Esophagus muscularis mucosa (tissue), 4 donors: ENCODE data around the gene NCOR1. TPM values are rescaled to one million over a fixed set of nuclear protein-coding genes. Genes with fewer than 3 reads are reported as not detected.

Experiments used
- DNase-seq: peaks from one replicate; pipeline ENCODE4 v3.0.0-alpha.2; 2017; ENCODE audit errors: extremely low spot score
- H3K27ac ChIP-seq, 4 donors: fragments of 200-600 bp; sonication (generic); replicated peaks in 1 of 4; 1 replicate in 3 of 4; 2 replicates in 1 of 4; pipeline ENCODE4 v1.5.1; 2016 to 2019; ENCODE audit warnings: mild to moderate bottlenecking in 1 of 4
- H3K27me3 ChIP-seq, 4 donors: fragments of 200-600 bp; sonication (generic); one replicate each; pipeline versions ENCODE4 v1.5.1 to v1.6.0; 2016 to 2019
- H3K36me3 ChIP-seq, 4 donors: fragments of 200-600 bp; sonication (generic); one replicate each; pipeline ENCODE4 v1.5.1; 2016 to 2019
- H3K4me1 ChIP-seq, 4 donors: fragments of 200-600 bp; sonication (generic); one replicate each; pipeline ENCODE4 v1.5.1; 2016 to 2019
- H3K4me3 ChIP-seq, 4 donors: fragments of 200-600 bp; sonication (generic); 1 replicate in 2 of 4; 2 replicates in 2 of 4; pipeline ENCODE4 v1.5.1; 2016 to 2019; ENCODE audit warnings: mild to moderate bottlenecking in 4 of 4, moderate library complexity in 1 of 4
- H3K9me3 ChIP-seq, 4 donors: fragments of 200-600 bp; sonication (generic); 1 replicate in 3 of 4; 2 replicates in 1 of 4; pipeline ENCODE4 v1.5.1; 2016 to 2019
- EP300 ChIP-seq: sonication (generic); formaldehyde crosslinking; IDR thresholded peaks from one replicate; pipeline ENCODE4 v1.6.1; 2017; ENCODE audit warnings: antibody characterized with exemption
- POLR2A ChIP-seq: fragments of 450-650 bp; IDR thresholded peaks from one replicate; pipeline ENCODE4 v1.6.1; 2017; ENCODE audit warnings: antibody characterized with exemption, moderate library complexity, mild to moderate bottlenecking, low read depth
- POLR2AphosphoS5 ChIP-seq, 2 donors: sonication (generic); formaldehyde crosslinking; IDR thresholded peaks; one replicate each; pipeline ENCODE4 v1.6.1; 2017; ENCODE audit warnings: antibody characterized with exemption in 2 of 2
- WGBS: methylation state at CpG from one replicate; pipeline ENCODE4 v1.1.5; 2018; 5-methylcytosine and 5-hydroxymethylcytosine counted together
- intact Hi-C: fragments of 100-400 bp; cut with DNase I; formaldehyde crosslinking; loops from one replicate; pipeline ENCODE4 v1.15.1; 2023
- total RNA-seq, 4 donors: library from RNA; depleted of rRNA; stranded (reverse); fragments of >200 nt; gene quantifications; one replicate each; pipeline versions ENCODE4 v1.1.0 to v1.2.1, GENCODE V29; 2016
- TF ChIP-seq, protein P1 (sequence below), 3 experiments: fragments of 200-600 bp in 2 of 3; fragments of 450-650 bp in 1 of 3; sonication (generic) in 2 of 3; IDR thresholded peaks; one replicate each; pipeline ENCODE4 v1.5.1; 2017 to 2019; ENCODE audit warnings: antibody characterized with exemption in 3 of 3, mild to moderate bottlenecking in 2 of 3, moderate library complexity in 1 of 3

The NCOR1 gene
- 100 to 1,000 TPM; 100 to 123 (median 109) TPM for total RNA-seq

- peak within 1 kb of the TSS; percentile 91 to 99 (median 99) for H3K4me3 ChIP-seq
- intact Hi-C loops = loop anchor here (10.0 kb wide), 1 partner anchor 139 kb away; the partner anchor contains the start of gene CENPV
- peaks cover 43 to 68% (median 64%) of the 10 kb centered on the region in 4 donors for H3K4me1 ChIP-seq
- peaks cover 0 to 10% (median 0%) of the 10 kb centered on the region in 4 donors for H3K36me3 ChIP-seq
- H3K9me3 ChIP-seq = no peaks in the 10 kb centered on the region
- H3K27me3 ChIP-seq = no peaks in the 10 kb centered on the region
- WGBS = 0% methylated on average over 8 of the region's 82 CpGs
- peak within 1 kb of the TSS; percentile 91 to 99 (median 96) for H3K27ac ChIP-seq
- DNase-seq = peak; percentile 94
- TF ChIP-seq POLR2AphosphoS5 (IDR thresholded peaks at IDR 0.05) = peak; percentile 66 to 90
- TF ChIP-seq POLR2A = peak; percentile 41
- TF ChIP-seq, protein P1, sequence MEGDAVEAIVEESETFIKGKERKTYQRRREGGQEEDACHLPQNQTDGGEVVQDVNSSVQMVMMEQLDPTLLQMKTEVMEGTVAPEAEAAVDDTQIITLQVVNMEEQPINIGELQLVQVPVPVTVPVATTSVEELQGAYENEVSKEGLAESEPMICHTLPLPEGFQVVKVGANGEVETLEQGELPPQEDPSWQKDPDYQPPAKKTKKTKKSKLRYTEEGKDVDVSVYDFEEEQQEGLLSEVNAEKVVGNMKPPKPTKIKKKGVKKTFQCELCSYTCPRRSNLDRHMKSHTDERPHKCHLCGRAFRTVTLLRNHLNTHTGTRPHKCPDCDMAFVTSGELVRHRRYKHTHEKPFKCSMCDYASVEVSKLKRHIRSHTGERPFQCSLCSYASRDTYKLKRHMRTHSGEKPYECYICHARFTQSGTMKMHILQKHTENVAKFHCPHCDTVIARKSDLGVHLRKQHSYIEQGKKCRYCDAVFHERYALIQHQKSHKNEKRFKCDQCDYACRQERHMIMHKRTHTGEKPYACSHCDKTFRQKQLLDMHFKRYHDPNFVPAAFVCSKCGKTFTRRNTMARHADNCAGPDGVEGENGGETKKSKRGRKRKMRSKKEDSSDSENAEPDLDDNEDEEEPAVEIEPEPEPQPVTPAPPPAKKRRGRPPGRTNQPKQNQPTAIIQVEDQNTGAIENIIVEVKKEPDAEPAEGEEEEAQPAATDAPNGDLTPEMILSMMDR (IDR thresholded peaks at IDR 0.05) = peak; percentile 26 to 47 (median 33)
- TF ChIP-seq EP300 = no peak
These were observed at the start of gene NCOR1 for GRCh38 chr17:16215273-16215964. Gene NCOR1 (minus strand): TSS chr17:16215534. CDS start chr17:16194569, 20,965 bp downstream.

DNA sequence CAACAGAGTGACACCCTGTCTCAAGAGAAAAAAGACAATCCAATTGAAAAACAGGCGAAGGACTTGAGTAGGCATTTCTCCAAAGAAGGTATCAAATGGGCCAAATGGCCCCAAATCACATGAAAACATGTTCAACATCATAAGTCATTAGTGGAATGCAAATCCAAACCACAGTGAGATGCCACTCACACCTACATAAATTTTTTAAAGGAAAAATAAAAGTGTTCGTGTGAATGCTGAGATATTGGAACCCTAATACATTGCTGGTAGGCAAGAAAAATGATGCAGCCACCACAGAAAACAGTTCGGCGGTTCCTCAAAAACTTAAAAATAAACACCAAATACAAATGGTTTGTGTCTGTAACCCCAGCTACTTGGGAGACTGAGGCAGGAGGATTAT lies 46.9 kb upstream of the NCOR1 start:
- Histone ChIP-seq H3K4me1 (no peaks in the 10 kb centered on the region), H3K27me3 (no peaks in the 10 kb centered on the region), H3K4me3 (no peak overlapping the region), H3K36me3 (peaks cover 0 to 4% (median 0%) of the 10 kb centered on the region in 4 donors), H3K9me3 (no peaks in the 10 kb centered on the region), H3K27ac (no peak overlapping the region)
- no peak for TF ChIP-seq POLR2A
- TF ChIP-seq EP300 = no peak
- TF ChIP-seq, protein P1 (IDR thresholded peaks at IDR 0.05) = no peak
- no peak for TF ChIP-seq POLR2AphosphoS5 (IDR thresholded peaks at IDR 0.05)
- 96% methylated on average over 4 of the region's 4 CpGs for WGBS
- DNase-seq = no peak
- intact Hi-C loops = no loop called here

DNA sequence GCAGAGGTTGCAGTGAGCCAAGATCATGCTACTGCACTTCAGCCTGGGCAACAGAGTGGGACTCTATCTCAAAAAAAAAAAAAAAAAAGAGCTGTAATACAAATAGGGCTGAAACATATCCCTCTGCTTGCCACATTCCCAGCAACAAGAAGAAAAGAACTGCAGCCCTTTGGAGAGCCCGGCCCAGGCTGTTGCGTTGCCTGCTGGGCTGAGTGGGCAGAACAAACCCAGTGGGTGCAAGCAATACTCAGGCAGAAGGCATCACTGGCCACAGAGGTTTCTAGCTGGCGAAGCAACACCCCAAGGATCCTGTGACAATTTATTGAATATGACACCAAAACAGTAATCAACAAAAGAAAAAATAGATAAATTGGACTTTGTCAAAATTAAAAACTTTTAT lies 45.7 kb upstream of the NCOR1 start:
- no peak for DNase-seq
- TF ChIP-seq POLR2A (no peak), POLR2AphosphoS5 (IDR thresholded peaks at IDR 0.05) (no peak), EP300 (no peak)
- TF ChIP-seq, protein P1 (IDR thresholded peaks at IDR 0.05) = no peak

DNA sequence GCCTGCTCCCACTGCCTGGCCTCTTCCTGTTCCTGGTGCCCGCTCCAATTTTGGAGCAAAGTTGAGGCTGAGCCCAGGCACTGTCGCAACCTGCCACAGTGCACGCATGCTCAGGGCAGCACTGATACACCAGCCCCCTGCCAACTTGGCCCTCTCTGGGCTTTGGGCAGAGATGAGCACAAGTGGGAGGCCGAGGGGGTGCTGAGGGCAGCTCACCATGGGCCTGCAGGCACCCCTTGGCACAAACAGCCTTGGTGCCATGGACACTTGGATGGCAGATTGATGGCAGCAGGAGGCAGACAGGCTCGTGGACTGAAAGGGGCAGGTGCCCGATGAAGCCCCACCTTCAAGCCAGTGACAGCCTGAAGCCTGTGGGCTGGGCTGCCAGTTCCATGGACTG lies 44.6 kb upstream of the NCOR1 start:
- H3K9me3 ChIP-seq = no peaks in the 10 kb centered on the region
- no peak overlapping the region for H3K27ac ChIP-seq
- intact Hi-C loops = no loop called here
- H3K4me1 ChIP-seq = peaks cover 16 to 21% (median 19%) of the 10 kb centered on the region in 4 donors
- WGBS = 82% methylated on average over 2 of the region's 6 CpGs
- TF ChIP-seq EP300 = no peak
- TF ChIP-seq POLR2AphosphoS5 (IDR thresholded peaks at IDR 0.05) = no peak
- TF ChIP-seq POLR2A = no peak
- TF ChIP-seq, protein P1 (IDR thresholded peaks at IDR 0.05) = no peak
- peaks cover 0 to 4% (median 0%) of the 10 kb centered on the region in 4 donors for H3K36me3 ChIP-seq
- H3K4me3 ChIP-seq = no peak overlapping the region
- no peaks in the 10 kb centered on the region for H3K27me3 ChIP-seq
- DNase-seq = no peak

More for the DNA sequence above, 45.7 kb upstream of the NCOR1 start:
- WGBS = 100% methylated on average over 3 of the region's 3 CpGs
- intact Hi-C loops = no loop called here
- peaks cover 0 to 4% (median 0%) of the 10 kb centered on the region in 4 donors for H3K36me3 ChIP-seq
- no peaks in the 10 kb centered on the region for H3K9me3 ChIP-seq
- peaks cover 6 to 9% (median 8%) of the 10 kb centered on the region in 4 donors for H3K4me1 ChIP-seq
- no peak overlapping the region for H3K27ac ChIP-seq
- no peaks in the 10 kb centered on the region for H3K27me3 ChIP-seq
- H3K4me3 ChIP-seq = no peak overlapping the region
